GM06990 (cell line): Measurements from ENCODE around the gene EIF2AK2.
A peak's percentile ranks its signal among the peaks of the same experiment; 100 is the strongest.

Experiments used
- DNase-seq: peaks from one replicate; pipeline ENCODE4 v3.0.0-alpha.2; 2011; ENCODE audit not compliant: insufficient read length; ENCODE audit errors: extremely low read depth
- H3K27me3 ChIP-seq: replicated peaks from 2 replicates; pipeline ENCODE4 v1.6.0; 2011; ENCODE audit warnings: low read length; ENCODE audit not compliant: control insufficient read depth, insufficient read depth
- H3K36me3 ChIP-seq: 2 replicates; pipeline ENCODE4 v1.5.1; 2011; ENCODE audit warnings: low read length; ENCODE audit not compliant: control insufficient read depth, insufficient read depth
- H3K4me3 ChIP-seq: replicated peaks from 2 replicates; pipeline ENCODE4 v1.5.1; 2011; ENCODE audit warnings: low read depth, mild to moderate bottlenecking, control low read depth, low read length
- TF ChIP-seq, protein P1 (sequence below): IDR thresholded peaks from 2 replicates; pipeline ENCODE4 v1.5.1; 2011; ENCODE audit warnings: low read length, control low read depth, mild to moderate bottlenecking, inconsistent platforms; ENCODE audit not compliant: insufficient read depth, poor library complexity, severe bottlenecking

Gene EIF2AK2

DNA sequence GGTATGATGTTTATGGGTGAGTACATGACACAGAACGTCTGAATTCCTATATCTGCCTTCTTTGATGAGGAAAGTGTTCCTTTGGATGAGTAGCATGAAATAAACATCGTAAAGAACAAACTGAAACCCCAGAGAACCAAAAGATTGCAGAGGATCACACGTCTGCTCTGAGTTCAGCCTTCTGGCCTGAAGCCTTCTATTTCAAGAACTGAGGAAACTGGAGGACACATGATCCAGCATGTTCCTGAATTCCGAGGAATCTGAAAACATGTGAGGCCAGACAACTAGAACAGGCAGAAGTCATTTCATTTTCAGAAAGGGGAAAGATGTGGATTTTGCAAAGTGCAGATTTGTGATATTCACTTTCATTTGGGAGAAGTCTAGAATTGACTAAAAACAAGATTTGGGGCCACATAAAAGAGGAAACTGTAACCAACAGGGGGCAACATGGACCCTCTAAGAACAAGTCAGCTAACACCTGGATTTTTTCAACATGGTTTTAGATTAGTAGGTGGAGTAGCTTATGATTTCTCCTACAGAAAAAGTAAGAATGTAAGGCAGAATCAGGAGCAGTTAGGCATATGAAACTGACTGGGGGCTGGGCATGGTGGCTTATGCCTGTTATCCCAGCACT lies 23.3 kb upstream of the EIF2AK2 start:
- Histone ChIP-seq H3K36me3 (no peaks in the 10 kb centered on the region), H3K4me3 (no peak overlapping the region), H3K27me3 (no peaks in the 10 kb centered on the region)
- TF ChIP-seq, protein P1, sequence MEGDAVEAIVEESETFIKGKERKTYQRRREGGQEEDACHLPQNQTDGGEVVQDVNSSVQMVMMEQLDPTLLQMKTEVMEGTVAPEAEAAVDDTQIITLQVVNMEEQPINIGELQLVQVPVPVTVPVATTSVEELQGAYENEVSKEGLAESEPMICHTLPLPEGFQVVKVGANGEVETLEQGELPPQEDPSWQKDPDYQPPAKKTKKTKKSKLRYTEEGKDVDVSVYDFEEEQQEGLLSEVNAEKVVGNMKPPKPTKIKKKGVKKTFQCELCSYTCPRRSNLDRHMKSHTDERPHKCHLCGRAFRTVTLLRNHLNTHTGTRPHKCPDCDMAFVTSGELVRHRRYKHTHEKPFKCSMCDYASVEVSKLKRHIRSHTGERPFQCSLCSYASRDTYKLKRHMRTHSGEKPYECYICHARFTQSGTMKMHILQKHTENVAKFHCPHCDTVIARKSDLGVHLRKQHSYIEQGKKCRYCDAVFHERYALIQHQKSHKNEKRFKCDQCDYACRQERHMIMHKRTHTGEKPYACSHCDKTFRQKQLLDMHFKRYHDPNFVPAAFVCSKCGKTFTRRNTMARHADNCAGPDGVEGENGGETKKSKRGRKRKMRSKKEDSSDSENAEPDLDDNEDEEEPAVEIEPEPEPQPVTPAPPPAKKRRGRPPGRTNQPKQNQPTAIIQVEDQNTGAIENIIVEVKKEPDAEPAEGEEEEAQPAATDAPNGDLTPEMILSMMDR: peak; percentile 11
- DNase-seq: no peak

DNA sequence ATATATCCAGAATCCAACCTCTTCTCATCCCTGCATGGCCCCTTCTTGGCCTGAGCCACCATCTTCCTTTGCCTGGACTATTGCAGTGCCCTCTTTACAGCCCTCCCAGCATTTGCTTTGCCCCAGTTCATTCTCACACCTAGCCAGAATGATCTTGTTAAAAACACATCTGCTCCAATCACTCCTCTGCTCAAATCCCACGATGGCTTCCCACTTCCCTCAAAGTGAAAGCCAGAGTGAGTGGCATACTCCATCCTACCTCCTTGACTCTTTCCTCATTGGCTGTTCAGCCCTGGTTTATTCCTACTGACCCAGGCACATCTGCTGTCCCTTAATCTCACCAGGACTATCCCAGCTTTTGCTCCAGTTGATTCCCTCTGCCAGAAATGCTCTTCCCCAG lies 17.0 kb upstream of the EIF2AK2 start:
- H3K4me3 ChIP-seq: no peak overlapping the region
- H3K27me3 ChIP-seq: no peaks in the 10 kb centered on the region
- no peak for DNase-seq
- no peaks in the 10 kb centered on the region for H3K36me3 ChIP-seq
- TF ChIP-seq, protein P1: no peak

DNA sequence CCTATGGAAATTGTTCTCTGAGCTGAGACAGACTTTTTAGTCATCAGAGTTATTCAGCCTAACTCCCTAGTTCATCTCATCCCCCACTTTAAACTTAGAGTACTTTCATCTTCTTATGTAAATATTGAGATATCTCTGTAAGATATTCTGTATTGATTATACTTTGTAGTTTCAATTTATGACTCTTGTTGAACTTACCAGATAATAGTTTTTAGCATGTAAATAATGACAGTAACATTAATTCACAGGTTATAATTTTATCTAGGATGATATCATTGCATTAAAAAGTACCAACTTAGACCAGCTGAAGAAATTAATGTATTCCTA lies 14.8 kb upstream of the EIF2AK2 start:
- H3K36me3 ChIP-seq: no peaks in the 10 kb centered on the region
- no peak for DNase-seq
- TF ChIP-seq, protein P1: no peak
- H3K27me3 ChIP-seq: no peaks in the 10 kb centered on the region
- H3K4me3 ChIP-seq: no peak overlapping the region

DNA sequence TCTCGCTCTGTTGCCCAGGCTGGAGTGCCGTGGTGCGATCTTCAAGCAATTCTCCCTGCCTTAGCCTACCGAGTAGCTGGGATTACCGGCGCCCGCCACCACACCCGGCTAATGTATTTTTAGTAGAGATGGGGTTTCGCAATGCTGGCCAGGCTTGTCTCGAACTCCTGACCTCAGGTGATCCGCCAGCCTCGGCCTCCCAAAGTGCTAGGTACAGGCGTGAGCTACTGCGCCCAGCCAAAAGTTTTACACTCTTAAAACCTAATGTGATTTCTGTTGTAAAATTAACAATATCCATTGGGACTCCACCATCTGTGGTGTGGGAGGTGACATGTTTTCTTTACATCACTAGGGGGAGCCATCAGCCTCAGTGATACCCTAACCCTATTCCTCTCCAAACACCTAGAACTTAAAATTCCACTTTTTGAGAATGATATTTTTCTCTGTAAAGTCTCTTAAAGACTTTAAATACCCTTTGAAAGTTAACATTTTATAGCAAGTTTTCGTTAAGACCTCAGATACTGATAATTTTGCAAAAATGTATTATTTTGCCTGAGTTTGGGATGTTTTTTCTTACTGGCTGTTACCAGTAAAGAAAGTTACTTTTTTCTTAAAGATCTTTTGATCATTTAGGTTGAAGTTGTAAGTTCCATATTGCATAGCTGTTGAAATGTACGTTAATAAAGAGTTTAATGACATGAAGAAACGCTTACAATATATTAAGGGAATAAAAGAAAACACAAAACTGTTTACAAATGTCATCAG lies 11.6 kb upstream of the EIF2AK2 start:
- H3K36me3 ChIP-seq: no peaks in the 10 kb centered on the region
- no peak for DNase-seq
- H3K4me3 ChIP-seq: no peak overlapping the region

DNA sequence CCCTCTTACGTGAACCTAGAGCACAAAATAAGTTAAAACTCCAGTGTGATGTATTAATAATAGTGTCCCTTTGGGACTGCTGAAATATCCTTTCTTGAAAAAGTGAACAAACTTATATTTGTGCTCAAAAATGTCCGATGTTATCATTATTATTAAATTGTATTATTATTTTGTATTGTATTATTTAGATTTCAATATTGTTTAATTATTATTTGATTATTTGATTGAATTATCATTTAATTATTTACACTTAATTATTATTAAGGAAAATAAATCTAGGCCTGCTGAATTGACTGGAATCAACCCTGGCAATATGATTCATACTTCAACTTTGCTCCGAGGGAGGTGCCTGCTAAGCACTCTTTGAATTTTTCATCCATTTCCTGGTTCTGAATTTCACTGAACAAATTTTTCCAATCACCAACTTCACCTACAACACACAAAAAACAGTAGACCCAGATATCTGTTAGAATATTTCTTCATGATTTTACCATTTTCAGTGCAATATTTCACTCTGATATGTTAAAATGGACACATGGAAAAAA lies 10.9 kb upstream of the EIF2AK2 start:
- no peaks in the 10 kb centered on the region for H3K36me3 ChIP-seq
- H3K4me3 ChIP-seq: no peak overlapping the region
- no peak for DNase-seq
- no peaks in the 10 kb centered on the region for H3K27me3 ChIP-seq
- TF ChIP-seq, protein P1: no peak

More for the DNA sequence above, 11.6 kb upstream of the EIF2AK2 start:
- no peaks in the 10 kb centered on the region for H3K27me3 ChIP-seq
- TF ChIP-seq, protein P1: peak; percentile 81
